NCI-H2227 treated with DMSO at 0.1 percent for 48 hours (cell line): Measurements from ENCODE around the gene SLC2A13.
"Not testable (repeated sequence)": the region's sequence is repeated elsewhere in the genome, so short reads cannot be mapped to it uniquely, and the experiment has no call there.

Source experiments
- DNase-seq: peaks from one replicate; lab custom pipeline; 2025; lab: John Stamatoyannopoulos, UW

The SLC2A13 gene

DNA sequence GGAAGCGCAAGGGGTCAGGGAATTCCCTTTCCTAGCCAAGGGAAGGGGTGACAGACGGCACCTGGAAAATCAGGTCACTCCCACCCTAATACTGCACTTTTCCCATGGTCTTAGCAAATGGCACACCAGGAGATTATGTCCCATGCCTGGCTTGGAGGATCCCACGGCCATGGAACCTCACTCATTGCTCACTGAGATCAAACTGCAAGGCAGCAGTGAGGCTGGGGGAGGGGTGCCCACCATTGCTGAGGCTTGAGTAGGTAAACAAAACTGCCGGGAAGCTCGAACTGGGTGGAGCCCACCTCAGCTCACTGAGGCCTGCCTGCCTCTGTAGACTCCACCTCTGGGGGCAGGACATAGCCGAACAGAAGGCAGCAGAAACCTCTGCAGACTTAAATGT lies 359.7 kb downstream of the SLC2A13 start:
- not testable (repeated sequence) for DNase-seq

DNA sequence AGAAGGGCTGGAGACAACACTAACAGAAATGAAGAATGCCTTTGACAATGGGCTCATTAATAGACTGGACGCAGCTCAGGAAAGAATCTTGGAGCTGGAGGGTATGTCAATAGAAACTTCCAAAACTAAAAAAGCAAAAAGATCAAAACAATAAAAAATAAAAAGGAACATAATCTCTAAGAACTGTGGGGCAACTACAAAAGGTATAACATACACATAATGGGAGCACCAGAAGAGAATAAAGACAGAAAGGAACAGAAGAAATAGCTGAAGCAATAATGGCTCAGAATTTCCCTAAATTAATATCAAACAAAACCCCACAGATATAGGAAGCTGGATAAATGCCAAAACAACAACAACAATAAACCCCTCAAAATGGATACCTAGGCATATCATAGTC lies 362.2 kb downstream of the SLC2A13 start:
- DNase-seq = no peak

DNA sequence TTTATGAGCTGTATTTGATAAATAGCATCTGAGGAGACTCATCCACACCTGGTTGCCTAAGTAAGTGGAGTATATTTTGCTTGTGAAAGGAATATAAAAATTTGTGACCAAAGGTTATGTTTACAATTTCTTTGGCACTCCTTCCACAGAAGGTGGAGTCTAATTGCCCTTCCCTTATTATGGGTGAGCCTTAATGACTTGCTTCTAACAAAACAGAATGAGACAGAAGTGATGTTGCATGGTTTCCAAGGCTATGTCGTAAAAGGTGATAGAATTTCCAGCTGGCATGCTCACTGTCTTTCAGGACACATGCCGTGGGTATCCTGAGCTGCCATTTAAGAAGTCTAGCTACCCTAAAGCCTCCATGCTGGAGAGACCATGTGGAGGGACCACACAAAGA lies 369.5 kb downstream of the SLC2A13 start:
- DNase-seq = no peak

DNA sequence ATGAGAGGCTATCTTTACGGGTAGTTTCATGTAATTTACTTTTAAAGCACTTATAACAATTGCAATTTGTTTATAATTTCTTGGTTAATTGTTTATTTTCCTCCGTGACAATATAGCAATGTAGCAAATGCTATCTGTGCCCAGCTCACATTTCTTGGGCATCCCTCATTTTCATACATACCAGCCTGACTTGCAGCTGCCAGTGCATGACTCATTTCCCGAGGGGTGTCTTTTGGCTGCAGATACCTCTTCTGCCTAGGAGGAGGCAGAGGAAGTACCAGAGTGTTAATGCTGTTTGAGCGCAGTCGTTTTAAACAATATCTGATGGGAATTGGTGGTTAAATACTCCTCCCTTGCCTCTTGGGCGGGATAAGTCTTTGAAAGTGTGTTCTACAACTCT lies 382.1 kb downstream of the SLC2A13 start:
- no peak for DNase-seq

DNA sequence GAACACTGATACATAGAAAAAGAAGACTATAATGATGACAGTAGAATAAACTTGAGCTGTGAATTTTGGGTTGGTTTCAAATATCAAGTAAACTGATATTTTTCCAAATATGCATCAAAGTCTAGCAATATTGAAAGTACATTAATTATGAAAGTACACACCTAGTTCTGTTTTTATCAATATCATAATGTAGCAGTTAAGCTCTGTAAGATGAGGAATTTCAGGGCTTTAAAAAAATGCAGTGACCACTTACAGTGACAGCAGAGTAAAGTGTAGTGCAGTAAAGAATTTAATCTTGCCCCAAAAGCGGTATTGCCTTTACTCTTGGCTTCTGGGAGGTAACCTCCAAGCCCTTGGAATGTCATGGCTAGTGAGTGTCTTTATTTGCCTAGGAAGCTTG lies 383.4 kb downstream of the SLC2A13 start:
- DNase-seq = no peak

DNA sequence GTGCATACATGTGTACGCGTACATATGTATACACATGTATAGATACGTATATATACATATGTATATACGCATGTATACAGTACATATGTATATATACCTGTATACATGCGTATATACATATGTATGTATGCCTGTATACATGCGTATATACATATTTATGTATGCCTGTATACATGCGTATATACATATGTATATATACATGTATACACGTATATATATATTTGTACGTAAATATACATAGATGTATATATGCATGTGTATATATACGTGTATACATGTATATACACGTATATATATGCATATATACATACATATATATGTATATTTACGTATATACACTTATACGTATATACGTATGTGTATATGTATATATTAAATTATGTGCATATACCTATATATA lies 392.3 kb downstream of the SLC2A13 start:
- no peak for DNase-seq

DNA sequence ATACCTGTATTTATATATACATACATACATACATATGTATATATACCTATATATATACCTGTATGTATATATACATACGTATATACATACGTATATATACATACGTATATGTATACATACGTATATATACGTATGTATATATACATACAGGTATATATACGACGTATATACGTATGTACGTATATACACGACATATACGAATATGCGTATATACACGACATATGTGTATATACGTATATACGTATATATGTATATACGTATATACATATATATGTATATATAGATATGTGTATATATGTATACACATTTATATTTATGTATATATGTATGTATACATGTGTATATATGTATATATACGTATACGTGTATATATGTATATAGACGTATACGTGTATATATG lies 393.5 kb downstream of the SLC2A13 start:
- no peak for DNase-seq
